ENCODE results near the gene BRD8.

Gene BRD8

DNA sequence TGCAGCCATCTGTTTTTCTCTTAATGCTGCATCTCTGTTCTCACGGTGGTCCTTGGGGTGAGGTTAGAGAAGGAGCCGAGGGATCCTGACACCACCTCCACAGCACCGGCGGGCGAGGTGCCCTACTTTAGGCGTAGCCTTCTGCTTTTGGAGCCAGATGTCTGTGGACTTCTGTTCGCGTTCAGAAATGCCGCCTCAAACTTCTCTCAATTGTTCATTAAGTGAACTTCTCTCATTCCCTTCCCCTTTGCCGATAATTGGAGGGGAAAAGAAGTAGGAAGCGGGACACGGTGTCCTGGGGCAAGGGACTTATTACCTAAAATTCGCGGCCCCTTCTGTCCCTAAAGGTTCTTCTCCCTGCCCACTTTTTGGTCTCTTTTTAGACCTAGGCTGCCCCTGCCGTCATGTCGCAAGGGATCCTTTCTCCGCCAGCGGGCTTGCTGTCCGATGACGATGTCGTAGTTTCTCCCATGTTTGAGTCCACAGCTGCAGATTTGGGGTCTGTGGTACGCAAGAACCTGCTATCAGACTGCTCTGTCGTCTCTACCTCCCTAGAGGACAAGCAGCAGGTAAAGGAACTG is 937 bp upstream of the BRD8 start:
- TF ChIP-seq GATA2 (IDR thresholded peaks at IDR 0.05; ENCODE audit: low read depth, low read length), result no peak
- no peak for TF ChIP-seq GATA3 (IDR thresholded peaks at IDR 0.05; ENCODE audit: low read depth, low read length)

DNA sequence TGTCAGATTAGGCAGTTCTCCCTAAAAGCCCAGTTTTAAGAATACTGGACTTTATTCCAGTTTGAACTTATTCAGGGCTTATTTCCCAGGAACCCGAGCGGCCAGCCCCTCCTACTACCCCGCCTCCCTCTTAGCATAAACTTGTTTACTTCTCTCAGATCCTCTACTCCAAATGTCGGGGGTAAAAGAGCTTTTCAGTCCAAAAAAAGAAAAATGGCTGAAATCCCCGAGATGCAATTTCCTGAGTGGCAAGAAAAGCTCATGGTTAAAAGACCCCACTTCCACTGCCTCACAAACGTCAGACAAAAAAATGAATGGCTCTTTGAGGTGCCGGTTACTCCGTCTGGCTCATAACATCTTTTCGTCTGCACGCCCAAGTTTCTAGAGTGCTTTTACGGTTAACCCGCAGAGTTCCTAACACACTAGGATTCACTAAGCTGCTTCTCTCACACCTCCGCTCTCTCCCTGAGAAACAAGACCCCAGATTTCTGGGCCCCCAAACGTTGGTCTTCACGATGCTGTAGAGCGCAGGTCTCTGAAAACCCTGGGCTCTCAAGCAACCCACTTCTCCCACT is 402 bp downstream of the BRD8 start:
- no peak for TF ChIP-seq GATA3 (IDR thresholded peaks at IDR 0.05; ENCODE audit: low read depth, low read length)
- TF ChIP-seq GATA2 (IDR thresholded peaks at IDR 0.05; ENCODE audit: low read depth, low read length), result no peak

DNA sequence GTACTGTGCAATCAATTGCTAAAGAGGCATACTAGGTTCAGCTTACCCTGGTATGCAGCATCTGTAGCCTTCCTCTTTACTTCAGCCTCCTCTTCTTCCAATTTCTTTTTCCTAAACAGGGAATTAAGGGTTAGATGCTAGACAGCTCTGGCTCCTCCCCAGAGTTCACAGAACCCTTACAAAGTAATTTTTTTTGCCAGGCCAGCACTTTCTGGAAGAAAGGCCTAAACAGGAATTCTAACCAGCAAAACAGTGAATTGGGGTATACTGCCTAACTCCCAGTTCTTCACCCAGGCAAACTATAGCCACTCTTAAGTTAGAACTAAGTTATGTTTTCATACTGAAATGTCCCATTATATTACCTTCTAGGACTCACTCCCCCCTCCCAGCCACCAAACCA is 8.1 kb downstream of the BRD8 start:
- TF ChIP-seq GATA2 (IDR thresholded peaks at IDR 0.05; ENCODE audit: low read depth, low read length) (no peak), GATA3 (IDR thresholded peaks at IDR 0.05; ENCODE audit: low read depth, low read length) (no peak)

DNA sequence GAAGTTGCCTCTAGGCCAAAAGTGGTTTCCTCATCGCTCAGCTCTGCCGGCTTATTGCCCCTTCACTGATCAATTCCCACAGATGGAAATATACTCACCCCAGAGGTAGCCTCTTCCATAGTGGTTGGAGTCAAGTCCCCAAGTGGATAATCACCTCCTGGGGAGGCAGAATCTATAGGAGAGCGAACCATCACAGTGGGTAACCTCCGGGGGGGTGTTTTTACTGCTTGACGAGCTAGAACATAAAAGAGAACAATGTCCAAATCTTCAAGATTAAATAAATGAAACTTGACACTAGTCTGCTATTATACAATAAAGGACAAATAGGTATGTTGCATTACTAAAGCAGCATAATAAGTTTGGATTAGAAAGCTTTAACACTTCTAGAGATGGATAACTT is 9.3 kb downstream of the BRD8 start:
- TF ChIP-seq GATA3 (IDR thresholded peaks at IDR 0.05; ENCODE audit: low read depth, low read length), result no peak
- TF ChIP-seq GATA2 (IDR thresholded peaks at IDR 0.05; ENCODE audit: low read depth, low read length), result no peak

DNA sequence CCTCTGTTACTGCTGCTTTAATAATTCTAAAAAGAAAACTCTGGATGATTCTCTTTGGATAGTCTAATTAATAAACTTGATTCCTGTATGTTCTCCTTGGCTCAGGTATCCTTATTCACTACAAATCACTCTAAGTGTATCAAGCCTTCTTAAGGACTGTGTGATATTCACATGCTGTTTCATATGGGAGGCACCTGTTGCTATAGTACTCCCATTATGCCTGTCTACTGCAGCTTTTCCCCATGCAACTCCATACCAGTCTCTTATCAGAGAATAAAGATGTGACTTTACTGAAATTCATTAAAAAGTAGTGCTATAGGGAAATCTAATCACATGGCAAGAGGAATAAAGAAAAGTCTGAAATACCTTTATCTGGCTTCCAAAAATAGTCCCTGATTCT is 14.7 kb downstream of the BRD8 start:
- no peak for TF ChIP-seq GATA3 (IDR thresholded peaks at IDR 0.05; ENCODE audit: low read depth, low read length)
- TF ChIP-seq GATA2 (IDR thresholded peaks at IDR 0.05; ENCODE audit: low read depth, low read length), result no peak

DNA sequence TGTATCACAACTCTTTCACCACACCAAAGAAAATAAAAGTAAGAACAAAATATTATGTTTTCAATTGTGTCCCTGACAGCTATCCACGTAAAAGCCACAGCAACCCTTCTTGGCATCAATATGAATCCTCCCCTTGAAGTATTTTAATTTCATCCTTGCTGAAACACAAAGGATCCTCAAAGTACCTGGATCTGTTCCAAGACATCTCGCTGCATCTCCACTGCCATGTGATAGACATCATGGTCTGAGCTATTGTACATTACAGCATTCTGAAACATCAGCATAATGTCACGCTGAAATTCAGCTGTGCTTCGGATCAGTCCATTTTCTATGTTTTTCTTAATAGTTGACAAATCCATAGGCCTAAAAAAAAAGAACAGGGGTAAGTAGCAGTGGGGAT is 17.7 kb downstream of the BRD8 start:
- TF ChIP-seq GATA3 (IDR thresholded peaks at IDR 0.05; ENCODE audit: low read depth, low read length) (no peak), GATA2 (IDR thresholded peaks at IDR 0.05; ENCODE audit: low read depth, low read length) (no peak)

DNA sequence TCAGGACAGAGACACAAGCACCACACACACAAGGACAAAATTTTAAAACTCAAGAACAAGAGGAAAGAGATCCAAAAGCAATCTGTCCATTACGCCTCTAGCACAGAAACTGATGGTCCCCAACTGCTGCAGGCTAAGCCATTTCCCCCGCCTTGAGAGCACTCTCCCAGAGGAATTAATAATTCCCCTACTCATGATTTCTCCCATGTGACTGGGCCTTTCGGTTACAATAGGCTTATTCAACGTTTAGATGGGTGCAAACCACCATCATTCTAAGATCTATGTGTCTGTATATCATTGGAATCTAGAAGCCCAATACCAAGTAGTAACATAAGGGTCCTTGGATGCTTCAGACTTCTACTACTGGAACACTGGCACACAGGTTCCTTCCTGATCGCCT is 18.8 kb downstream of the BRD8 start:
- TF ChIP-seq GATA2 (IDR thresholded peaks at IDR 0.05; ENCODE audit: low read depth, low read length) (no peak), GATA3 (IDR thresholded peaks at IDR 0.05; ENCODE audit: low read depth, low read length) (no peak)

DNA sequence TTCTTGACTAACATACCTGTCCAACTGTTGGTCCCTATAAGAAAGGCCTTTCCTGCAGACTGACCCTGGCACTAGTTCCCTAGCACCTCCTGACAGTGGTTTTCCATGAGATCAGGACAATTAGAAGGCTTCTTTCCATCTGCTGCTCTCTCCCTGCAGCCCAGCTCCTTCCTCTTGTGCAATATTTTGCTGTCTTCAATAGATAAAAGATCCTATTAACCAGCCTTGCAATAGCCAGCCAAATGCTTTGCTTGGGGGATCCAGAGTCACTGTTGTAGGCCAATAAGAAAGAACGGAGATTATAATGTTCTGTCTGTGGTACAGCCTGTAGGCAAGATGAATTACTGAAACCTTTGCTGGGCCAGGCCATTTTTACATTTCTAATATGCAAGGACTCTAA is 20.8 kb downstream of the BRD8 start:
- TF ChIP-seq GATA3 (IDR thresholded peaks at IDR 0.05; ENCODE audit: low read depth, low read length) (no peak), GATA2 (IDR thresholded peaks at IDR 0.05; ENCODE audit: low read depth, low read length) (no peak)

DNA sequence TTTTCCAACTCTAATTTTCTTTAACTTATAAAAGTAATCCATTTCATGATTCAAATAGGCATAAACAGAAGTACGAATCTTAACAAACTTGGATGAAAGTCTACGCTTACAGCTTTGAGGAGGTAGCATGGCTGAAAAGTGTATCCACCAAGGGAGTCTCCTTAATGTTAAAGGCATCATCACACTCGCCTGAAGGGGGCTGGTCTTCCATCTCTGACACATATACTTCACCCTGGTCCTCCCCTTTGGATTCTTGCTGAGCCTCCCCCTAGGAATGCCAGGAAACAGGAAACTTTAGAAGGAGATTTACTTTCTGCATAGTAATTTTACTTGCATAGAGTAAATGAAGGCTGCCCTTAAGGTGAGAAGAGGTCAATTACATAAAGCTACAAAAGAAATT is 28.9 kb downstream of the BRD8 start:
- TF ChIP-seq GATA2 (IDR thresholded peaks at IDR 0.05; ENCODE audit: low read depth, low read length), result no peak
- no peak for TF ChIP-seq GATA3 (IDR thresholded peaks at IDR 0.05; ENCODE audit: low read depth, low read length)

DNA sequence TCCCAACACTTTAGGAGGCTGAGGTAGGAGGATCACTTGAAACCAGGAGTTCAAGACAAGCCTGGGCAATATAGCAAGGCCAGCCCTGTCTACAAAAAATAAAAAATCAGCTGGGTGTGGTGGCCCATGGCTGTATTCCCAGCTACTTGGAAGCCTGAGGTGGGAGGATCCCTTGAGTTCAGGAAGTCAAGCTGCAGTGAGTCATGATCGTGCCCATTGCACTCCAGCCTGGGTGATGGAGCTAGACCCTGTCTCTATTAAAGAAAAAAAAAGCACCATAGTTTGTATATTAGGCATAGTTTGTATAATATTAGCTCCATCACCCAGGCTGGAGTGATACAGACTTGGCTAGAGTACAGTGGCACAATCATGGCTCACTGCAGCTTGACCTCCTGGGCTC is 29.6 kb downstream of the BRD8 start:
- TF ChIP-seq GATA2 (IDR thresholded peaks at IDR 0.05; ENCODE audit: low read depth, low read length) (no peak), GATA3 (IDR thresholded peaks at IDR 0.05; ENCODE audit: low read depth, low read length) (no peak)

DNA sequence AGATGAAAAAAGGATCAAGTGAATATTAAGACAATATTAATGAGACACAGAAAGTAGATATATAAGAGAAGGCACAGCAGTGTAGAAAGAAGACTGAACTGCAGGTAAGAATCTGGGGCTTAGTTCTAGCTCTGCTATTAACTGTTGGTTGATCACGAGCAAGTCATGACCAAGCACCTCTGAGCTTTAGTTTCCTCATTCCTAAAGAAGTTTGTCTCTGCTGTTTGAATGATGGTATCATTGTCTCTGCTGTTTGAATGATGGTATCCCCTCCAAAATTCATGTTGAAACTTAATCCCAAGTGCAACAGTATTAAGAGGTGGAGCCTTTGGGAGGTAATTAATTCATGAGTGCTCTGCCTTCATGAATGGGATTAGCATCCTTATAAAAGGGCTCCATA is 36.7 kb downstream of the BRD8 start:
- TF ChIP-seq GATA3 (IDR thresholded peaks at IDR 0.05; ENCODE audit: low read depth, low read length) (no peak), GATA2 (IDR thresholded peaks at IDR 0.05; ENCODE audit: low read depth, low read length) (no peak)

DNA sequence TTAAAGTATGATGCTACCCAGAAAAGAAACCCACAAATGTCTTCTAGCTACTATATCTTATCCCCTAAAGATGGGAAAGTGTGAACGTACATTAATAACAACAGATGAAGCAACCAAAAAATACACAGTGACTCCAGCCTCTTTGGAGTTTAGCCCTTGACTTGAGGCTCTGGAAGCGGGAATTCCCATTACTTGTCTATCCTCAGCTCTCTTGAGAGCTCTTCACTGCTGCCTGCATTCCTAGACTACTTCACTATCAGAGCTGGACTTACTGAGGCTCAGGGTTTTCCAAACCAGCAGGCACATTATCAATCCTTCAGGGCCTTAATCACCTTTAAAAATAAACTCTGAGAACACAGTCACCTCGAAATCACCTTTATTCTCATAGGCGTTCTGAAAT is 38.2 kb downstream of the BRD8 start:
- TF ChIP-seq GATA2 (IDR thresholded peaks at IDR 0.05; ENCODE audit: low read depth, low read length), result no peak
- TF ChIP-seq GATA3 (IDR thresholded peaks at IDR 0.05; ENCODE audit: low read depth, low read length), result no peak

DNA sequence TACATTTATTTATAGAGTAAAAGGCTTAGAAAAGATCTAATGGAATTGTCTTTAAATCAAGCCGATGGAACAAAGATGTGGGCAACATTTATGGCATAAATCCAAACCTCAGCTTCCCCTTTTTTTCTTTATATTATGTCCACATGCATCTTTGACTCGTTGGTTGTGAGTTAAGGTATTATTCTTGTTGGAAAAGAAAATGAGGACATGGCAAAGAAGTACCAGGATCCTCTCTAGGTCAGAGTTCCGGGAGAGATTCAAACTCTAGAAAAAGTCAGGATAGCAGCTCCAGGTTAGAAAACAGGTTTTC is 38.7 kb downstream of the BRD8 start:
- TF ChIP-seq GATA2 (IDR thresholded peaks at IDR 0.05; ENCODE audit: low read depth, low read length), result no peak
- TF ChIP-seq GATA3 (IDR thresholded peaks at IDR 0.05; ENCODE audit: low read depth, low read length), result no peak

DNA sequence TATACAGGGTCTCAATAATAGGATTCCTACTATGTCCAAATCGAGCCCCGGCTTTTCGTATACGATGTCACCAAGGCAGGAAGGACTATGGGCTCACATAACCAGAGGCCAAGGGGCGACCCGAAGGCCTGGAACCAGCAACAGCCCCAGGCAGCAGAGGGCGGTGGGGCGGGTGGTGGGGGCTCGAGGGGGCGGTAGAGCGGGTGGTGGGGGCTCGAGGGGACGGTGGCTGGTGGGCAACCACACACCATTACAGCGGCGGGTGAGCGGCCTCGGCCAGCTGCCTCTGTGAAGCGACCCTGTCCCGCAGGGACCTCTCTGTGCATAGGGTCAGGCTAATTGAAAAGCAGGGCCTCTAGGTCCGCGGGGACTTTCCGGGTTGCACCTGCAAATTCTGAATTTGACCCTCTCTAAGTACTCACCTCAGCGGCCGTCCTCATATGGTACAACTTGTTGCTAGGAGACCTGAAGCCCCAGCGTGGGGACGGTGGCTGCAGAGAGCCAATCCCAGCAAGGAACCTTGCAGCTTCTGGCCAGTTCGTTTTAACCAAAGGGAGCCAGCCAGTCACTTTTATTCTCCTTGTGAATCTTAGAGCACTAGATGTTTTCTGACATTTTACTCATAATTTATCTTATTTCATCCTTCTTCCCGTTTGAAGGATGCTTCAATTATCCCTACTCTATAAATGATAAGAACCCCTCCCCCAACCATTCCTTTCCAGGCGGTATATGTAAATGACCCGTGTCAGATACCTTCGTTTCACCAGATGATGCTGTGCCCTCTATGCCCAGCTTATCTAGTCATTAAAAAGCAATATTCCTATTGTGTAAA is 39.3 kb downstream of the BRD8 start, which contains the start of gene NME5:
TSS of gene NME5 (minus strand) at position 480 of the 832 bp plus-strand sequence. CDS start 648 bp downstream, outside the sequence.
- TF ChIP-seq GATA3 (IDR thresholded peaks at IDR 0.05; ENCODE audit: low read depth, low read length) (no peak), GATA2 (IDR thresholded peaks at IDR 0.05; ENCODE audit: low read depth, low read length) (no peak)

DNA sequence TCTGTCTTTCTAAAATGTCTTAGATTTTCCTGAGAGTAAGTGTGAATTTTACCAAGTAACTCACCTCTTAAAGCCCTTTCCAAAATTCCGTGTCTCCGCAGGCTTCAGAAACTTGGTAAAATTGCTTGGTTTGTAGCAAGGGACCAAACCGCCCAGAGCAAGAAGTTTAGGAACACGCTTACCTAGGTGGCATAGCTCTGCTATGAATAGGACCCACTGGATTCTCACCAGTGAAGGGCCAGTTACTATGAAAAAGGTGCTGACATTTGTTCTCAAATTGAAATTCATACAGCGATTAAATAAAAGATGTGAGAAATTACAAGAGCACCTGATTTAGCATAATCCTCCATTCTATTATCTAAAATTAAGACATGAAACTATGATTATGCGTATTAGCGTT is 45.9 kb downstream of the BRD8 start:
- TF ChIP-seq GATA3 (IDR thresholded peaks at IDR 0.05; ENCODE audit: low read depth, low read length) (no peak), GATA2 (IDR thresholded peaks at IDR 0.05; ENCODE audit: low read depth, low read length) (no peak)

All from SH-SY5Y (cell line).